Vagina (tissue), 2 donors: ENCODE measurements around the gene AP3D1.

Experiments
- POLR2AphosphoS5 ChIP-seq, 2 donors: sonication (generic); formaldehyde crosslinking; IDR thresholded peaks; one replicate each; pipeline ENCODE4 v1.9.0; 2017; ENCODE audit warnings: antibody characterized with exemption in 2 of 2, mild to moderate bottlenecking in 2 of 2, low read depth in 1 of 2; ENCODE audit not compliant: insufficient read depth in 1 of 2
- TF ChIP-seq, protein P1 (sequence below), 3 experiments: fragments of 450-650 bp in 2 of 3; fragments of 200-600 bp in 1 of 3; sonication (generic) in 1 of 3; IDR thresholded peaks; one replicate each; pipeline ENCODE4 v1.5.1; 2017 to 2019; ENCODE audit warnings: antibody characterized with exemption in 3 of 3, mild to moderate bottlenecking in 2 of 3, moderate library complexity in 2 of 3

DNA sequence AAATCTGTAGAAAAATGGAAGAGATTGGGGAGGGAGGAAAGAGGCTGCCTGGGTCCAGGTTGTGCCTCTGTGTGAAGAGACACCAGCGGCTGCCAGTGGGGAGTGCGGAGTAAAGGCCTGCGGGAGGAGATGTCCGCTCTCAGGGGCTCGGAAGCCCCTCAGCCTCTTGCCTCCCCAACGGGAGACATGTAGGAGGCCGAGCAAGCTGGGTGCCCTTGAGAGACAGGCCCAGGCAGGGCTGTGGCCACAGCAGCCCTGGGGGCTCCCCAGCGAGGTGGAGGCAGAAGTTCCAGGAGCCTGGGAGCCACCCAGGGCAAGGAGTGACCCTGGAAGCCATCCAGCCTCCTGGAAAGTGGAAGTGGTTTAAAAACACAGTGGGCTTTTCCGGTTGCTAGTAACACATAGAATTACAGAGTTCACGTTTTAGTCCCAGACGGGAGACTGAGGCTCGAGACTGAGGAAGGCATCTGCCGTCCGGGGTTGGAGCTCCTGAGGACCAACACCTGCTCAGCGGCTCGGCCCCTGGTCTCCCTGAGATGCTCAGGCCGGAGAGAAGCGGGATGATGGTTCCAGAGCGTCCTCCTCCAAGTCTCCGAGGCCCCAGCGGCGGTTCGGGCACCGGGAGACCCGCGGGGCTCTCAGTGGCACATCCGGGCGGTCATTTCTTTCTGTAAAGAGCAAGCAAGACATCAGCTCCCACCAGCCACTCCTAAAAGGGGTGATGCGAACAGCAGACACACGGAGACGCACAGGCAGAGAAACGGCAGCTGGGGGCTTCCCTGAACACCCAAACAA is 78.4 kb downstream of the AP3D1 start:
- TF ChIP-seq, protein P1, sequence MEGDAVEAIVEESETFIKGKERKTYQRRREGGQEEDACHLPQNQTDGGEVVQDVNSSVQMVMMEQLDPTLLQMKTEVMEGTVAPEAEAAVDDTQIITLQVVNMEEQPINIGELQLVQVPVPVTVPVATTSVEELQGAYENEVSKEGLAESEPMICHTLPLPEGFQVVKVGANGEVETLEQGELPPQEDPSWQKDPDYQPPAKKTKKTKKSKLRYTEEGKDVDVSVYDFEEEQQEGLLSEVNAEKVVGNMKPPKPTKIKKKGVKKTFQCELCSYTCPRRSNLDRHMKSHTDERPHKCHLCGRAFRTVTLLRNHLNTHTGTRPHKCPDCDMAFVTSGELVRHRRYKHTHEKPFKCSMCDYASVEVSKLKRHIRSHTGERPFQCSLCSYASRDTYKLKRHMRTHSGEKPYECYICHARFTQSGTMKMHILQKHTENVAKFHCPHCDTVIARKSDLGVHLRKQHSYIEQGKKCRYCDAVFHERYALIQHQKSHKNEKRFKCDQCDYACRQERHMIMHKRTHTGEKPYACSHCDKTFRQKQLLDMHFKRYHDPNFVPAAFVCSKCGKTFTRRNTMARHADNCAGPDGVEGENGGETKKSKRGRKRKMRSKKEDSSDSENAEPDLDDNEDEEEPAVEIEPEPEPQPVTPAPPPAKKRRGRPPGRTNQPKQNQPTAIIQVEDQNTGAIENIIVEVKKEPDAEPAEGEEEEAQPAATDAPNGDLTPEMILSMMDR (IDR thresholded peaks at IDR 0.05), result no peak
- TF ChIP-seq POLR2AphosphoS5 (IDR thresholded peaks at IDR 0.05; ENCODE audit: insufficient read depth in 1 of 2, low read depth in 1 of 2), result no peak
